DND-41 (cell line): Measurements from ENCODE around the gene INF2.

Experiments
- ATAC-seq: fragments of 200-7000 bp; cut with Tn5 transposase; 3 replicates; pipeline ENCODE4 v1.9.1; 2021; ENCODE audit warnings: low read depth; ENCODE audit not compliant: insufficient read depth
- DNase-seq: peaks from one replicate; pipeline ENCODE4 v3.0.0-alpha.2; 2020
- H2AFZ ChIP-seq: 2 replicates; pipeline ENCODE4 v1.6.0; 2012; ENCODE audit warnings: low read depth, low read length
- H3K27ac ChIP-seq: 2 replicates; pipeline ENCODE4 v1.5.1; 2012; ENCODE audit warnings: low read length, inconsistent platforms
- H3K27me3 ChIP-seq: fragments of 200-600 bp; sonication (generic); 2 replicates; pipeline ENCODE4 v1.6.0; 2012; ENCODE audit warnings: low read length, mild to moderate bottlenecking, inconsistent platforms; ENCODE audit not compliant: insufficient read depth, poor library complexity
- H3K36me3 ChIP-seq: 2 replicates; pipeline ENCODE4 v1.5.1; 2012; ENCODE audit warnings: low read length, inconsistent platforms; ENCODE audit not compliant: insufficient read depth
- H3K4me1 ChIP-seq: 2 replicates; pipeline ENCODE4 v1.5.1; 2012; ENCODE audit warnings: mild to moderate bottlenecking, low read length; ENCODE audit not compliant: insufficient read depth
- H3K4me2 ChIP-seq: 2 replicates; pipeline ENCODE4 v1.6.0; 2012; ENCODE audit warnings: mild to moderate bottlenecking, moderate library complexity, low read length, inconsistent platforms; ENCODE audit not compliant: insufficient read depth
- H3K4me3 ChIP-seq, 2 experiments: fragments of 200-600 bp in 1 of 2; shearing (Covaris generic) in 1 of 2; 2 replicates each; pipeline ENCODE4 v1.5.1; 2012 to 2016; ENCODE audit warnings: inconsistent platforms in 2 of 2, low read length in 2 of 2, mild to moderate bottlenecking in 2 of 2, low read depth in 1 of 2, moderate library complexity in 1 of 2
- H3K79me2 ChIP-seq: 2 replicates; pipeline ENCODE4 v1.6.0; 2012; ENCODE audit warnings: low read length, inconsistent platforms; ENCODE audit not compliant: insufficient read depth
- H3K9ac ChIP-seq: 2 replicates; pipeline ENCODE4 v1.6.0; 2012; ENCODE audit warnings: low read depth, mild to moderate bottlenecking, inconsistent platforms, low read length, moderate library complexity
- H3K9me3 ChIP-seq: 2 replicates; pipeline ENCODE4 v1.5.1; 2012; ENCODE audit warnings: low read length, moderate library complexity, mild to moderate bottlenecking, inconsistent platforms; ENCODE audit not compliant: insufficient read depth, severe bottlenecking
- H4K20me1 ChIP-seq: 2 replicates; pipeline ENCODE4 v1.6.0; 2012; ENCODE audit warnings: low read length; ENCODE audit not compliant: insufficient read depth
- CTCF ChIP-seq: IDR thresholded peaks from 2 replicates; pipeline ENCODE4 v1.5.1; 2012; ENCODE audit warnings: borderline replicate concordance, low read length, moderate library complexity, mild to moderate bottlenecking; ENCODE audit not compliant: poor library complexity, severe bottlenecking; ENCODE audit errors: extremely low read depth
- EZH2 ChIP-seq: IDR thresholded peaks from 3 replicates; pipeline ENCODE4 v1.6.1; 2012; ENCODE audit warnings: borderline replicate concordance, low read depth, mild to moderate bottlenecking, moderate library complexity, low read length, inconsistent platforms; ENCODE audit not compliant: severe bottlenecking

The INF2 gene

GRCh38 chr14:104702106-104702505 is 12.7 kb downstream of the INF2 start:
- no peak overlapping the region for H2AFZ ChIP-seq
- peaks cover 58% of the 10 kb centered on the region for H3K36me3 ChIP-seq
- H3K4me2 ChIP-seq = no peak overlapping the region
- H3K4me3 ChIP-seq = no peak overlapping the region
- no peaks in the 10 kb centered on the region for H3K27me3 ChIP-seq
- no peaks in the 10 kb centered on the region for H3K4me1 ChIP-seq
- H3K9ac ChIP-seq = no peak overlapping the region
- no peak overlapping the region for H3K27ac ChIP-seq
- DNase-seq (no peak), ATAC-seq (no peak)
- no peak for TF ChIP-seq EZH2
- TF ChIP-seq CTCF = no peak
- H4K20me1 ChIP-seq = peaks cover 40% of the 10 kb centered on the region
- H3K9me3 ChIP-seq = no peaks in the 10 kb centered on the region
- H3K79me2 ChIP-seq = peaks cover 25% of the 10 kb centered on the region

- H3K36me3 ChIP-seq = peaks cover 53% of the 10 kb centered on the region
- no peak overlapping the region for H3K4me3 ChIP-seq
- DNase-seq = no peak
- H3K27ac ChIP-seq = no peak overlapping the region
- H3K4me2 ChIP-seq = no peak overlapping the region
- TF ChIP-seq CTCF = no peak
- TF ChIP-seq EZH2 = no peak
- ATAC-seq = no peak
- H2AFZ ChIP-seq = no peak overlapping the region
- H3K27me3 ChIP-seq = no peaks in the 10 kb centered on the region
- H4K20me1 ChIP-seq = peaks cover 34% of the 10 kb centered on the region
- no peaks in the 10 kb centered on the region for H3K9me3 ChIP-seq
- H3K4me1 ChIP-seq = no peaks in the 10 kb centered on the region
- no peak overlapping the region for H3K9ac ChIP-seq
- peaks cover 22% of the 10 kb centered on the region for H3K79me2 ChIP-seq
Measured at GRCh38 chr14:104702673-104703072, 13.3 kb downstream of the INF2 start.

GRCh38 chr14:104703269-104703668 is 13.9 kb downstream of the INF2 start:
- peaks cover 50% of the 10 kb centered on the region for H3K36me3 ChIP-seq
- H3K79me2 ChIP-seq = peaks cover 16% of the 10 kb centered on the region
- peaks cover 28% of the 10 kb centered on the region for H4K20me1 ChIP-seq
- DNase-seq (no peak), ATAC-seq (no peak)
- no peaks in the 10 kb centered on the region for H3K4me1 ChIP-seq
- no peak overlapping the region for H3K4me3 ChIP-seq
- H3K27ac ChIP-seq = no peak overlapping the region
- no peaks in the 10 kb centered on the region for H3K9me3 ChIP-seq
- TF ChIP-seq EZH2 (no peak), CTCF (no peak)
- no peak overlapping the region for H2AFZ ChIP-seq
- no peaks in the 10 kb centered on the region for H3K27me3 ChIP-seq
- H3K4me2 ChIP-seq = no peak overlapping the region
- H3K9ac ChIP-seq = no peak overlapping the region

GRCh38 chr14:104704252-104704651 is 14.8 kb downstream of the INF2 start:
- Histone ChIP-seq H3K9ac (no peak overlapping the region), H3K4me1 (no peaks in the 10 kb centered on the region), H3K9me3 (no peaks in the 10 kb centered on the region), H3K4me2 (no peak overlapping the region), H2AFZ (no peak overlapping the region), H3K27ac (no peak overlapping the region), H3K79me2 (peaks cover 9% of the 10 kb centered on the region; the same call in 1 of the 2 replicates), H3K27me3 (no peaks in the 10 kb centered on the region), H3K36me3 (peaks cover 52% of the 10 kb centered on the region), H3K4me3 (no peak overlapping the region), H4K20me1 (peaks cover 29% of the 10 kb centered on the region)
- TF ChIP-seq CTCF (no peak), EZH2 (no peak)
- ATAC-seq (no peak), DNase-seq (no peak)
